Smooth muscle cell (in vitro differentiated cells): ENCODE results near the gene ALB. TPM values are rescaled to one million over a fixed set of nuclear protein-coding genes. Genes with fewer than 3 reads are reported as not detected.

ENCODE experiments used
- DNase-seq: peaks from one replicate; lab custom pipeline; 2025; ENCODE audit not compliant: unreplicated experiment; lab: John Stamatoyannopoulos, UW
- H2AFZ ChIP-seq: fragments of 200-600 bp; sonication (generic); 2 replicates; pipeline ENCODE4 v1.6.0; 2016; ENCODE audit warnings: antibody characterized with exemption, low read depth, mild to moderate bottlenecking
- H3F3A ChIP-seq: fragments of 200-600 bp; sonication (generic); 2 replicates; pipeline ENCODE4 v1.6.0; 2017; ENCODE audit warnings: antibody characterized with exemption, low read depth
- H3K27ac ChIP-seq: fragments of 200-600 bp; sonication (generic); 2 replicates; pipeline ENCODE4 v1.5.1; 2016; ENCODE audit warnings: low read depth, mild to moderate bottlenecking
- H3K27me3 ChIP-seq: fragments of 200-600 bp; sonication (generic); 2 replicates; pipeline ENCODE4 v1.6.1; 2016; ENCODE audit warnings: low read depth, mild to moderate bottlenecking
- H3K36me3 ChIP-seq: fragments of 200-600 bp; sonication (generic); 2 replicates; pipeline ENCODE4 v1.5.1; 2016; ENCODE audit warnings: low read depth
- H3K4me1 ChIP-seq: fragments of 200-600 bp; sonication (generic); 2 replicates; pipeline ENCODE4 v1.5.1; 2016; ENCODE audit warnings: low read depth
- H3K4me2 ChIP-seq: fragments of 200-600 bp; sonication (generic); 2 replicates; pipeline ENCODE4 v1.6.0; 2016; ENCODE audit warnings: mild to moderate bottlenecking
- H3K4me3 ChIP-seq: fragments of 200-600 bp; sonication (generic); 2 replicates; pipeline ENCODE4 v1.5.1; 2016; ENCODE audit warnings: mild to moderate bottlenecking
- H3K79me2 ChIP-seq: fragments of 200-600 bp; sonication (generic); 2 replicates; pipeline ENCODE4 v1.6.0; 2016; ENCODE audit warnings: low read depth, mild to moderate bottlenecking
- H3K9ac ChIP-seq: fragments of 200-600 bp; sonication (generic); 2 replicates; pipeline ENCODE4 v1.6.0; 2016; ENCODE audit warnings: low read depth
- H3K9me3 ChIP-seq: fragments of 200-600 bp; sonication (generic); replicated peaks from 2 replicates; pipeline ENCODE4 v1.5.1; 2016; ENCODE audit warnings: low read depth
- H4K20me1 ChIP-seq: fragments of 200-600 bp; sonication (generic); 2 replicates; pipeline ENCODE4 v1.6.0; 2016; ENCODE audit warnings: low read depth
- WGBS: methylation state at CpG from one replicate; pipeline ENCODE4 v1.1.7; 2016; ENCODE audit warnings: low lambda C conversion rate; 5-methylcytosine and 5-hydroxymethylcytosine counted together
- polyA plus RNA-seq: library from polyadenylated mRNA; unstranded; fragments of >200 nt; fragmentation: Nextera tagmentation; extraction: Ambion mirVana; gene quantifications from 2 replicates; pipeline ENCODE4 v1.2.1, GENCODE V29; 2016
- total RNA-seq: library from RNA; depleted of rRNA; stranded (reverse); fragments of >200 nt; gene quantifications from 2 replicates; pipeline ENCODE4 v1.2.3, GENCODE V29; 2014
- TF ChIP-seq, protein P1 (sequence below): fragments of 200-600 bp; sonication (generic); IDR thresholded peaks from 2 replicates; pipeline ENCODE4 v1.5.1; 2017; ENCODE audit warnings: borderline replicate concordance, mild to moderate bottlenecking, antibody characterized with exemption; ENCODE audit not compliant: insufficient read depth, poor library complexity, severe bottlenecking

Gene ALB
- total and polyA plus RNA-seq, 2 experiments from 2014 or later: 0.85 to 4.8 TPM

DNA sequence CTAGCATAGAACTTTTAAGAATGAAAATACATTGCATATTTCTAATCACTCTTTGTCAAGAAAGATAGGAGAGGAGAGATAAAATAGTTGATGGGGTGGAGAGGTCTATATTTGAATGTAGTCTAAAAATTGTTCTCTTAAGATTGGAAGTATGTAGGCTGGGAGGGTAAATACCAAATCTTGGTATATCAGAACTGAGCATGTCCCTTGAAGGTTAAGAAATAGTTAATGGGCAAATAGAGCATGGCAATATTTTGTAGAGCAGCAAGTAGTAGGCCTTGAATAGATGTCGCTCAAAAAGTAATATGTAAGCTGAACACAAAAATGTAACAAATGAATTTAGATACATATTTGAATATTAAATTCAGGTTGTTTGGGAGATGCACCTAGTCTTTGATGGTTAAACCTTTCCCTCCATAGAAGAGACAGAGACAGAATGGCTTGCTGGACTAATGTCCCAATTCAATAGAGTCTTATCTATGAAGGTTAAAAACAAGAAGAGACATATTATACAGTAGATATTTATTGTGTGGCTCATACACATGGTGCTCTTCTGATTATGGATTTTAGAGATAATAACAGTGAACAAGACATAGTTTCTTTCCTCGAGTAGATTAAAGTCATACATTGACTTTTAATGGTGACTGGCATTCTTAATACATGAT is 12.5 kb downstream of the ALB start:
- no peak overlapping the region for H3K27ac ChIP-seq
- no peaks in the 10 kb centered on the region for H3K4me1 ChIP-seq
- DNase-seq: no peak
- no peaks in the 10 kb centered on the region for H3K36me3 ChIP-seq
- no peaks in the 10 kb centered on the region for H3K9me3 ChIP-seq
- 75% methylated on average over 2 of the region's 2 CpGs for WGBS
- H2AFZ ChIP-seq: no peak overlapping the region
- H3K9ac ChIP-seq: no peak overlapping the region
- no peak overlapping the region for H3K4me3 ChIP-seq
- H3K79me2 ChIP-seq: no peaks in the 10 kb centered on the region
- TF ChIP-seq, protein P1, sequence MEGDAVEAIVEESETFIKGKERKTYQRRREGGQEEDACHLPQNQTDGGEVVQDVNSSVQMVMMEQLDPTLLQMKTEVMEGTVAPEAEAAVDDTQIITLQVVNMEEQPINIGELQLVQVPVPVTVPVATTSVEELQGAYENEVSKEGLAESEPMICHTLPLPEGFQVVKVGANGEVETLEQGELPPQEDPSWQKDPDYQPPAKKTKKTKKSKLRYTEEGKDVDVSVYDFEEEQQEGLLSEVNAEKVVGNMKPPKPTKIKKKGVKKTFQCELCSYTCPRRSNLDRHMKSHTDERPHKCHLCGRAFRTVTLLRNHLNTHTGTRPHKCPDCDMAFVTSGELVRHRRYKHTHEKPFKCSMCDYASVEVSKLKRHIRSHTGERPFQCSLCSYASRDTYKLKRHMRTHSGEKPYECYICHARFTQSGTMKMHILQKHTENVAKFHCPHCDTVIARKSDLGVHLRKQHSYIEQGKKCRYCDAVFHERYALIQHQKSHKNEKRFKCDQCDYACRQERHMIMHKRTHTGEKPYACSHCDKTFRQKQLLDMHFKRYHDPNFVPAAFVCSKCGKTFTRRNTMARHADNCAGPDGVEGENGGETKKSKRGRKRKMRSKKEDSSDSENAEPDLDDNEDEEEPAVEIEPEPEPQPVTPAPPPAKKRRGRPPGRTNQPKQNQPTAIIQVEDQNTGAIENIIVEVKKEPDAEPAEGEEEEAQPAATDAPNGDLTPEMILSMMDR: no peak
- no peaks in the 10 kb centered on the region for H4K20me1 ChIP-seq
- H3K27me3 ChIP-seq: no peaks in the 10 kb centered on the region
- no peak overlapping the region for H3K4me2 ChIP-seq
- H3F3A ChIP-seq: no peaks in the 10 kb centered on the region

DNA sequence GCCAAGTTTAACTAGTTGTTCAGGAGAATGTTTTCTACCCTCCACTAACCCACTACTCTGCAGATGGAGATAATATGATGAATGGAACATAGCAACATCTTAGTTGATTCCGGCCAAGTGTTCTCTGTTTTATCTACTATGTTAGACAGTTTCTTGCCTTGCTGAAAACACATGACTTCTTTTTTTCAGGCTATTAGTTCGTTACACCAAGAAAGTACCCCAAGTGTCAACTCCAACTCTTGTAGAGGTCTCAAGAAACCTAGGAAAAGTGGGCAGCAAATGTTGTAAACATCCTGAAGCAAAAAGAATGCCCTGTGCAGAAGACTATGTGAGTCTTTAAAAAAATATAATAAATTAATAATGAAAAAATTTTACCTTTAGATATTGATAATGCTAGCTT is 13.3 kb downstream of the ALB start:
- TF ChIP-seq, protein P1: no peak
- WGBS: 94% methylated on average over 2 of the region's 2 CpGs

DNA sequence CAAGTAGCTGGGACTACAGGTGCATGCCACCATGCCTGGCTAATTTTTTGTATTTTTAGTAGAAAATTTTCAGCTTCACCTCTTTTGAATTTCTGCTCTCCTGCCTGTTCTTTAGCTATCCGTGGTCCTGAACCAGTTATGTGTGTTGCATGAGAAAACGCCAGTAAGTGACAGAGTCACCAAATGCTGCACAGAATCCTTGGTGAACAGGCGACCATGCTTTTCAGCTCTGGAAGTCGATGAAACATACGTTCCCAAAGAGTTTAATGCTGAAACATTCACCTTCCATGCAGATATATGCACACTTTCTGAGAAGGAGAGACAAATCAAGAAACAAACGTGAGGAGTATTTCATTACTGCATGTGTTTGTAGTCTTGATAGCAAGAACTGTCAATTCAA is 13.9 kb downstream of the ALB start:
- H3K27me3 ChIP-seq: no peaks in the 10 kb centered on the region
- no peak overlapping the region for H2AFZ ChIP-seq
- no peak overlapping the region for H3K4me3 ChIP-seq
- no peak overlapping the region for H3K27ac ChIP-seq
- no peaks in the 10 kb centered on the region for H4K20me1 ChIP-seq
- WGBS: 78% methylated on average over 6 of the region's 6 CpGs
- DNase-seq: no peak
- no peaks in the 10 kb centered on the region for H3K4me1 ChIP-seq
- H3K4me2 ChIP-seq: no peak overlapping the region
- TF ChIP-seq, protein P1: no peak
- no peaks in the 10 kb centered on the region for H3K79me2 ChIP-seq
- H3K9me3 ChIP-seq: no peaks in the 10 kb centered on the region
- H3K9ac ChIP-seq: no peak overlapping the region
- no peaks in the 10 kb centered on the region for H3K36me3 ChIP-seq
- no peaks in the 10 kb centered on the region for H3F3A ChIP-seq

More for the DNA sequence above, 13.3 kb downstream of the ALB start:
- Histone ChIP-seq H3K79me2 (no peaks in the 10 kb centered on the region), H3K9me3 (no peaks in the 10 kb centered on the region), H3K27ac (no peak overlapping the region), H2AFZ (no peak overlapping the region), H3K27me3 (no peaks in the 10 kb centered on the region), H3K36me3 (no peaks in the 10 kb centered on the region), H4K20me1 (no peaks in the 10 kb centered on the region), H3K4me3 (no peak overlapping the region), H3K4me1 (no peaks in the 10 kb centered on the region), H3K9ac (no peak overlapping the region), H3F3A (no peaks in the 10 kb centered on the region), H3K4me2 (no peak overlapping the region)
- no peak for DNase-seq

DNA sequence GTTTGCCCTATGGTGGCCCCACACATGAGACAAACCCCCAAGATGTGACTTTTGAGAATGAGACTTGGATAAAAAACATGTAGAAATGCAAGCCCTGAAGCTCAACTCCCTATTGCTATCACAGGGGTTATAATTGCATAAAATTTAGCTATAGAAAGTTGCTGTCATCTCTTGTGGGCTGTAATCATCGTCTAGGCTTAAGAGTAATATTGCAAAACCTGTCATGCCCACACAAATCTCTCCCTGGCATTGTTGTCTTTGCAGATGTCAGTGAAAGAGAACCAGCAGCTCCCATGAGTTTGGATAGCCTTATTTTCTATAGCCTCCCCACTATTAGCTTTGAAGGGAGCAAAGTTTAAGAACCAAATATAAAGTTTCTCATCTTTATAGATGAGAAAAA is 14.6 kb downstream of the ALB start:
- H3K9me3 ChIP-seq: no peaks in the 10 kb centered on the region
- TF ChIP-seq, protein P1: no peak
- H3K4me2 ChIP-seq: no peak overlapping the region
- H3K4me3 ChIP-seq: no peak overlapping the region
- no peak overlapping the region for H3K27ac ChIP-seq
- no peaks in the 10 kb centered on the region for H3K79me2 ChIP-seq
- DNase-seq: no peak
- H3K4me1 ChIP-seq: no peaks in the 10 kb centered on the region
- no peaks in the 10 kb centered on the region for H3K36me3 ChIP-seq
- H3K9ac ChIP-seq: no peak overlapping the region
- WGBS: 81% methylated on average over 1 of the region's 1 CpG
- no peaks in the 10 kb centered on the region for H3F3A ChIP-seq
- no peak overlapping the region for H2AFZ ChIP-seq
- H4K20me1 ChIP-seq: no peaks in the 10 kb centered on the region
- no peaks in the 10 kb centered on the region for H3K27me3 ChIP-seq
